AG04450 (cell line): Measurements from ENCODE around the gene ZNG1A. TPM values are rescaled to one million over a fixed set of nuclear protein-coding genes. Genes with fewer than 3 reads are reported as not detected.
"Not testable (repeated sequence)": the region's sequence is repeated elsewhere in the genome, so short reads cannot be mapped to it uniquely, and the experiment has no call there.

ENCODE experiments used
- CTCF ChIA-PET: fragments of 300-600, 350-600 bp; formaldehyde crosslinking; extraction: SDS; loops from one replicate; lab custom pipeline; 2022; ENCODE audit warnings: antibody characterized with exemption, inconsistent platforms; lab: Charles Lee
- POLR2A ChIA-PET: fragments of 350-600 bp; formaldehyde crosslinking; extraction: SDS; loops from one replicate; lab custom pipeline; 2021; ENCODE audit warnings: antibody characterized with exemption, inconsistent platforms; lab: Yijun Ruan, JAX
- DNase-seq: peaks from one replicate; pipeline ENCODE4 v3.0.0-alpha.2; 2011; ENCODE audit warnings: low read depth, low spot score
- H3K27ac ChIP-seq: one replicate; pipeline ENCODE4 v1.5.1; 2012; ENCODE audit warnings: low read depth, low read length, control low read depth
- H3K27me3 ChIP-seq: one replicate; pipeline ENCODE4 v1.6.0; 2012; ENCODE audit warnings: low read length; ENCODE audit not compliant: control insufficient read depth, insufficient read depth
- H3K4me3 ChIP-seq: 2 replicates; pipeline ENCODE4 v1.5.1; 2011; ENCODE audit warnings: mild to moderate bottlenecking, low read depth, low read length, control low read depth
- H3K9me3 ChIP-seq: 2 replicates; pipeline ENCODE4 v1.5.1; 2012; ENCODE audit warnings: low read length; ENCODE audit not compliant: control insufficient read depth, insufficient read depth
- polyA plus RNA-seq: library from polyadenylated mRNA; depleted of rRNA; stranded (reverse); fragments of >200 nt; gene quantifications from 2 replicates; pipeline ENCODE4 v1.2.3, GENCODE V29; 2011

The ZNG1A gene
- polyA plus RNA-seq, 1 experiment = 30.5 TPM

GRCh38 chr9:151173-151572 is 27.7 kb downstream of the ZNG1A start:
- DNase-seq, H3K9me3 ChIP-seq, H3K27me3 ChIP-seq, H3K27ac ChIP-seq, POLR2A ChIA-PET, H3K4me3 ChIP-seq, CTCF ChIA-PET: not testable (repeated sequence)

DNA sequence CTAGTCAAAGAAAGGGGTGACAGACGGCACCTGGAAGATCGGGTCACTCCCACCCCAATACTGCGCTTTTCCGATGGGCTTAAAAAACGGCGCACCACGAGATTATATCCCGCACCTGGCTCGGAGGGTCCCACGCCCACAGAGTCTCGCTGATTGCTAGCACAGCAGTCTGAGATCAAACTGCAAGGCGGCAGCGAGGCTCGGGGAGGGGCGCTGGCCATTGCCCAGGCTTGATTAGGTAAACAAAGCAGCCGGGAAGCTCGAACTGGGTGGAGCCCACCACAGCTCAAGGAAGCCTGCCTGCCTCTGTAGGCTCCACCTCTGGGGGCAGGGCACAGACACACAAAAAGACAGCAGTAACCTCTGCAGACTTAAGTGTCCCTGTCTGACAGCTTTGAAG is 39.0 kb downstream of the ZNG1A start:
- H3K27ac ChIP-seq, CTCF ChIA-PET, H3K9me3 ChIP-seq, H3K27me3 ChIP-seq, POLR2A ChIA-PET, H3K4me3 ChIP-seq, DNase-seq: not testable (repeated sequence)

GRCh38 chr9:117995-118467 is 60.8 kb downstream of the ZNG1A start, which contains the start of gene FOXD4:
FOXD4 (minus strand) TSS chr9:118417; CDS start chr9:118119, 298 bp downstream.
- DNase-seq, H3K9me3 ChIP-seq, POLR2A ChIA-PET, CTCF ChIA-PET, H3K4me3 ChIP-seq, H3K27ac ChIP-seq: not testable (repeated sequence)
- H3K27me3 ChIP-seq = peaks cover 17% of the 10 kb centered on the region

GRCh38 chr9:117144-117994 is 61.5 kb downstream of the ZNG1A start:
- peaks cover 17% of the 10 kb centered on the region for H3K27me3 ChIP-seq
- H3K27ac ChIP-seq, POLR2A ChIA-PET, DNase-seq, CTCF ChIA-PET, H3K9me3 ChIP-seq, H3K4me3 ChIP-seq: not testable (repeated sequence)

DNA sequence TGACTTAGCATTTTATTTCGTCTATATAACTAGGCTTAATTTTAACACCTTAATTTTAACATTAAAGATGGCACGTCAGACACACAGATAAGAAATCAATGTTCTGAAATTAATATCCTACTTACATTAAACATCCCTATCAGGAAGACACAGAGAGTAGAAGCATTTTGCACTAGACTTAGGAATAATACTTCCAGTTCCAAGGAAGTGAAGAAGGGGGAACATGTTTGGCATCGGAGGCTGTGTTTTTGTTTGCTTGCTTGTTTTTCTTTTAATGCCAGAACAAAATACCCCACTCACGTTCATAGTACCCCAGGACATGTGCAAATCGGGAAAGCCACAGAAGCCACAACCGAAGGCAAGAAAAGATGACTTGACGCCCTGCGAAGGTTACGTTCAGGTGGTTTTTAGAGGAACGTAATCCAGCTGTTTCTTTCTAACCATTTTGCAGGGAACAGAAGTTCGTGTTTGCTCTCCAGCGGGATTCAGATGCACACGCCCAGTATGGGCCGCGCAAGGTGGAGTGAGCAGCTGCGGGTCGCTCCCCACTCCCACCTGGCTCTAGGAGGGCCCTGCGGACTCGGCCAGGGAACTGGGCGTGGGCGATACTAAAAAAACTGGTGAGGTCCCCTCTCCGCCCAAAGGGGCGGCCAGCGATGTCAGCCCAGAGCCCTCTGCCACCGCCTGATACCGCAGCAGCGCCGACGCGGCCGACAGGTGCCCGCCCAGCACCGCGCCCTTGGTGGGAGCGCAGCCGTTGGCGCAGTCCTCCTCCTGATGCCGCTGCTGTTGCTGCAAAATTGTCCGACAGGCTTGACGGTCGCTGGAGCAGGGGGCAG is 62.4 kb downstream of the ZNG1A start:
- peaks cover 17% of the 10 kb centered on the region for H3K27me3 ChIP-seq
- DNase-seq, H3K9me3 ChIP-seq, H3K4me3 ChIP-seq, POLR2A ChIA-PET, H3K27ac ChIP-seq, CTCF ChIA-PET: not testable (repeated sequence)

GRCh38 chr9:115118-115451 is 63.8 kb downstream of the ZNG1A start:
- DNase-seq, CTCF ChIA-PET, H3K4me3 ChIP-seq, H3K9me3 ChIP-seq, POLR2A ChIA-PET, H3K27ac ChIP-seq: not testable (repeated sequence)
- H3K27me3 ChIP-seq = peaks cover 17% of the 10 kb centered on the region

DNA sequence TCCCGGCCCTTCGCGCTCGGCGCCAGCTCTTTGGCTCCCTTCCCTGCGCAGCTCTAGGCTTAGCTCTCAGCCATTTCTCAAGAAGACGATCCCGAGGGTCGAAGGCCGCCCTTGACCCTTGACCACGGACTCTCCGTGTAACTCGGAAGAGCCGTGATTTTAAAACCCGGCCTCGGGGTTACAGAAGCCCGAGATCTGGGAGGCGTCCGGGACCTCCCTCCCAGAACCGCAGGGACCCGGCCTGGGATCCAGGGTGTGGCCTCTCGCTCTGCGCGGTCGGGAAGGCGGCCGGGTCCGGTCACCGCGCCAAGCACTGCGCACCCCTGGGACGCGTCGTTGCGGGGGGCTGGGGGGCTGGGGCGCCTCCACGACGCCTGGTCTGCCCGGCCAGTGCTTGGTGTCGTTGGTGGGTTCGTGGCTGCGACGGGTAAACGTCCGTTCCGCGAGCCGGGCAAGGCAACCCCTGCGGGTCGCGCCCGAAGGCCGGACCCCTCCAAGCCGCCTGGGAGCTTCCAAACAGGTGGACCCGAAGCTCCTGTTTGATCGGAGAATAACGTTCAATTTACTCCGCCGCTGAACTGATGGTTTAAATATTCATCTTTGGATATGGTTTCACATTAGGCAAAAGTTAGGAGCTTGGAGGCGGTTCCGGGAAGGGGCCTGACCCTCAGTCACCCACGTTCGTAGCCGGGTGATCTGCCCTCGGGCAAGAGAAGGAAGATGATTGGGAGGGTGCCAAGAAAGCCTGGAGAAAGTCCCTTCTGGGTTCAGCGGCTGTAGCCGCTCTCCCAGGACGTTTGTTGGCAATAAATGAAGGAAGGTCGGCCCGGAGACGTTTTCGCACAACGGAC is 64.4 kb downstream of the ZNG1A start:
- H3K27ac ChIP-seq, POLR2A ChIA-PET, CTCF ChIA-PET, H3K4me3 ChIP-seq, H3K9me3 ChIP-seq, DNase-seq: not testable (repeated sequence)
- H3K27me3 ChIP-seq = peaks cover 20% of the 10 kb centered on the region

GRCh38 chr9:113468-114266 is 65.2 kb downstream of the ZNG1A start:
- Histone ChIP-seq H3K4me3 (peak overlapping the region; percentile 25), H3K27me3 (peaks cover 24% of the 10 kb centered on the region)
- H3K27ac ChIP-seq, POLR2A ChIA-PET, CTCF ChIA-PET, DNase-seq, H3K9me3 ChIP-seq: not testable (repeated sequence)

GRCh38 chr9:112589-113467 is 66.0 kb downstream of the ZNG1A start:
- CTCF ChIA-PET, H3K27ac ChIP-seq, POLR2A ChIA-PET, H3K9me3 ChIP-seq, H3K4me3 ChIP-seq, DNase-seq: not testable (repeated sequence)
- peaks cover 24% of the 10 kb centered on the region for H3K27me3 ChIP-seq

- peaks cover 21% of the 10 kb centered on the region for H3K27me3 ChIP-seq
- H3K4me3 ChIP-seq, H3K27ac ChIP-seq, DNase-seq, H3K9me3 ChIP-seq, POLR2A ChIA-PET, CTCF ChIA-PET: not testable (repeated sequence)
Measured at GRCh38 chr9:110672-111071, 68.2 kb downstream of the ZNG1A start.
